H9 (cell line): ENCODE measurements around the gene AGL. TPM values are rescaled to one million over a fixed set of nuclear protein-coding genes. Genes with fewer than 3 reads are reported as not detected.

ENCODE experiments used
- DNase-seq: peaks from one replicate; pipeline ENCODE4 v3.0.0-alpha.2; 2017
- H2AFZ ChIP-seq: one replicate; pipeline ENCODE4 v1.6.1; 2013; ENCODE audit warnings: mild to moderate bottlenecking, low read length, control low read depth, moderate library complexity
- H2AK5ac ChIP-seq: 2 replicates; pipeline ENCODE4 v1.6.1; 2013; ENCODE audit warnings: low read length, control low read depth, mixed read lengths; ENCODE audit not compliant: insufficient read length
- H2BK120ac ChIP-seq: one replicate; pipeline ENCODE4 v1.6.1; 2013; ENCODE audit warnings: low read depth, mild to moderate bottlenecking, low read length, control low read depth, inconsistent platforms; ENCODE audit not compliant: poor library complexity, severe bottlenecking
- H2BK12ac ChIP-seq: 2 replicates; pipeline ENCODE4 v1.6.1; 2013; ENCODE audit warnings: low read length, control low read depth, mixed read lengths, low read depth; ENCODE audit not compliant: insufficient read length
- H2BK15ac ChIP-seq: 2 replicates; pipeline ENCODE4 v1.6.1; 2013; ENCODE audit warnings: low read depth, low read length, control low read depth
- H2BK20ac ChIP-seq: one replicate; pipeline ENCODE4 v1.6.1; 2013; ENCODE audit warnings: low read depth, mild to moderate bottlenecking, low read length, control low read depth, inconsistent platforms; ENCODE audit not compliant: poor library complexity, severe bottlenecking
- H2BK5ac ChIP-seq: 2 replicates; pipeline ENCODE4 v1.6.1; 2013; ENCODE audit warnings: low read length, control low read depth, mixed read lengths; ENCODE audit not compliant: insufficient read length
- H3K14ac ChIP-seq: 2 replicates; pipeline ENCODE4 v1.6.1; 2013; ENCODE audit warnings: low read length, control low read depth; ENCODE audit not compliant: insufficient read depth
- H3K18ac ChIP-seq: 2 replicates; pipeline ENCODE4 v1.6.1; 2013; ENCODE audit warnings: low read depth, mild to moderate bottlenecking, mixed read lengths, low read length, control low read depth; ENCODE audit not compliant: insufficient read length
- H3K23ac ChIP-seq: 2 replicates; pipeline ENCODE4 v1.6.1; 2013; ENCODE audit warnings: low read length, control low read depth, mixed read lengths, low read depth; ENCODE audit not compliant: insufficient read length
- H3K23me2 ChIP-seq: 2 replicates; pipeline ENCODE4 v1.6.1; 2013; ENCODE audit warnings: low read depth, mild to moderate bottlenecking, mixed read lengths, low read length, control low read depth; ENCODE audit not compliant: insufficient read length, poor library complexity, severe bottlenecking
- H3K27ac ChIP-seq: 2 replicates; pipeline ENCODE4 v1.5.1; 2013; ENCODE audit warnings: low read length, control low read depth, mixed read lengths, low read depth; ENCODE audit not compliant: insufficient read length
- H3K27me3 ChIP-seq: 2 replicates; pipeline ENCODE4 v1.6.1; 2013; ENCODE audit warnings: low read length, control low read depth, inconsistent platforms; ENCODE audit not compliant: insufficient read depth
- H3K4ac ChIP-seq: 2 replicates; pipeline ENCODE4 v1.6.1; 2013; ENCODE audit warnings: low read depth, mild to moderate bottlenecking, control low read depth, inconsistent platforms, low read length, moderate library complexity
- H3K4me1 ChIP-seq: 2 replicates; pipeline ENCODE4 v1.6.1; 2013; ENCODE audit warnings: low read length, control low read depth, inconsistent platforms; ENCODE audit not compliant: insufficient read depth
- H3K4me2 ChIP-seq: 2 replicates; pipeline ENCODE4 v1.6.1; 2013; ENCODE audit warnings: low read length, control low read depth, mixed read lengths; ENCODE audit not compliant: insufficient read length, insufficient read depth
- H3K56ac ChIP-seq: 2 replicates; pipeline ENCODE4 v1.6.1; 2013; ENCODE audit warnings: low read depth, mild to moderate bottlenecking, mixed read lengths, low read length, control low read depth; ENCODE audit not compliant: insufficient read length
- H3K79me1 ChIP-seq: 2 replicates; pipeline ENCODE4 v1.6.1; 2013; ENCODE audit warnings: low read depth, mild to moderate bottlenecking, moderate library complexity, low read length, control low read depth, inconsistent platforms; ENCODE audit not compliant: insufficient read depth, poor library complexity, severe bottlenecking
- H3K79me2 ChIP-seq: 2 replicates; pipeline ENCODE4 v1.6.1; 2013; ENCODE audit warnings: low read length, control low read depth, inconsistent platforms; ENCODE audit not compliant: insufficient read depth
- H3K9ac ChIP-seq: 2 replicates; pipeline ENCODE4 v1.6.1; 2013; ENCODE audit warnings: low read length, control low read depth, mixed read lengths; ENCODE audit not compliant: insufficient read length; ENCODE audit errors: extremely low read depth
- H3K9me3 ChIP-seq: one replicate; pipeline ENCODE4 v1.6.1; 2013; ENCODE audit warnings: low read depth, low read length, inconsistent platforms; ENCODE audit not compliant: control insufficient read depth
- H3T11ph ChIP-seq: one replicate; pipeline ENCODE4 v1.6.1; 2013; ENCODE audit warnings: mild to moderate bottlenecking, low read length, control low read depth, inconsistent platforms
- H4K20me1 ChIP-seq: one replicate; pipeline ENCODE4 v1.6.1; 2013; ENCODE audit not compliant: control insufficient read depth, insufficient read length, insufficient read depth
- H4K5ac ChIP-seq: 2 replicates; pipeline ENCODE4 v1.6.1; 2013; ENCODE audit warnings: low read depth, mild to moderate bottlenecking, mixed read lengths, low read length, control low read depth; ENCODE audit not compliant: insufficient read length
- H4K8ac ChIP-seq: replicated peaks from 2 replicates; pipeline ENCODE4 v1.6.1; 2013; ENCODE audit warnings: low read length, control low read depth, mixed read lengths, low read depth; ENCODE audit not compliant: insufficient read length
- H4K91ac ChIP-seq: 2 replicates; pipeline ENCODE4 v1.6.1; 2013; ENCODE audit warnings: low read depth, mild to moderate bottlenecking, moderate library complexity, mixed read lengths, low read length, control low read depth; ENCODE audit not compliant: insufficient read length
- H3K27ac Mint-ChIP-seq, 3 experiments: 2 replicates in 2 of 3; 3 replicates in 1 of 3; pipeline ENCODE4 v1.8.0; 2020 to 2021; ENCODE audit warnings: mixed read lengths in 3 of 3, mild to moderate bottlenecking in 1 of 3, moderate library complexity in 1 of 3
- H3K27me3 Mint-ChIP-seq: 2 replicates; pipeline ENCODE4 v1.8.0; 2021; ENCODE audit warnings: low read depth, mild to moderate bottlenecking, moderate library complexity, mixed read lengths
- H3K36me3 Mint-ChIP-seq, 3 experiments: 2 replicates in 2 of 3; 3 replicates in 1 of 3; pipeline ENCODE4 v1.8.0; 2020 to 2021; ENCODE audit warnings: low read depth in 3 of 3, mixed read lengths in 3 of 3; ENCODE audit not compliant: insufficient read depth in 1 of 3
- H3K4me1 Mint-ChIP-seq, 2 experiments: 2 replicates each; pipeline ENCODE4 v1.8.0; 2020; ENCODE audit warnings: mixed read lengths in 2 of 2
- H3K4me3 Mint-ChIP-seq, 2 experiments: 2 replicates in 1 of 2; 3 replicates in 1 of 2; pipeline ENCODE4 v1.8.0; 2020 to 2021; ENCODE audit warnings: mild to moderate bottlenecking in 2 of 2, mixed read lengths in 2 of 2, moderate library complexity in 1 of 2
- H3K9me3 Mint-ChIP-seq, 2 experiments: 2 replicates in 1 of 2; 3 replicates in 1 of 2; pipeline ENCODE4 v1.8.0; 2020; ENCODE audit warnings: mild to moderate bottlenecking in 2 of 2, mixed read lengths in 2 of 2, moderate library complexity in 1 of 2
- CTCF ChIP-seq: fragments of 200-600 bp; sonication (generic); conservative IDR thresholded peaks from 3 replicates; pipeline ENCODE4 v1.8.0; 2021; ENCODE audit warnings: antibody characterized with exemption, mild to moderate bottlenecking
- WGBS: extraction: QIAGEN DNeasy Blood & Tissue Kit; methylation state at CpG from one replicate; pipeline ENCODE4 v1.1.7; 2013; ENCODE audit warnings: missing lambda C conversion rate, low lambda C conversion rate, mixed read lengths; ENCODE audit not compliant: insufficient read length; ENCODE audit errors: extremely low coverage; 5-methylcytosine and 5-hydroxymethylcytosine counted together
- total RNA-seq: library from RNA; stranded (reverse); gene quantifications from 2 replicates; pipeline ENCODE4 v1.2.1, GENCODE V29; 2021

Gene AGL
- total RNA-seq, 1 experiment from 2014 or later: 24.0 TPM

DNA sequence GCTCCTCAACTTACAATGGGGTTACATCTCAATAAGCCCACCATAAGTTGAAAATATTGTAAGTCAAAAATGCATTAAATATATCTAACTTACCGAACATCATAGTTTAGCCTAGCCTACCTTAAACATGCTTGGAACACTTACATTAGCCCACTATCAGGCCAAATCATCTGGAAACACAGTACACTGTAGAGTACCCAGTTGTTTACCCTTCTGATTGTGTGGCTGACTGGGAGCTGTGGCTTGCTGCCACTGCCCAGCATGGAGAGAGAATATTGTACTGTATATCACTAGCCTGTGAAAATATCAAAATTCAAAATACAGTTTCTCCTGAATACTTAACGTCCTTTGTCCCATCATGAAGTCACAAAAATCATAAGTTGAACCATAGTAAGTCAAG is 43.3 kb upstream of the AGL start:
- no peak overlapping the region for H3K27ac ChIP-seq
- H3K79me2 ChIP-seq: no peaks in the 10 kb centered on the region
- no peak overlapping the region for H3K4me2 ChIP-seq
- no peak overlapping the region for H4K91ac ChIP-seq
- no peak overlapping the region for H3K23ac ChIP-seq
- H2AK5ac ChIP-seq: no peak overlapping the region
- no peak overlapping the region for H2BK20ac ChIP-seq
- H4K8ac ChIP-seq: no peak overlapping the region
- no peak overlapping the region for H4K5ac ChIP-seq
- H2AFZ ChIP-seq: no peak overlapping the region
- H3K56ac ChIP-seq: no peak overlapping the region
- H2BK120ac ChIP-seq: no peak overlapping the region
- H3K4me1 Mint-ChIP-seq: peaks cover 0 to 8% of the 10 kb centered on the region in 2 experiments; a peak in 2 of 4 replicates
- WGBS: no CpG with 5 or more reads among the region's 2 CpGs
- H3K23me2 ChIP-seq: no peaks in the 10 kb centered on the region
- H3K4ac ChIP-seq: no peak overlapping the region
- H3K36me3 Mint-ChIP-seq: no peaks in the 10 kb centered on the region
- H3K9ac ChIP-seq: no peak overlapping the region
- no peak overlapping the region for H2BK15ac ChIP-seq
- no peak overlapping the region for H3K18ac ChIP-seq
- no peaks in the 10 kb centered on the region for H3K79me1 ChIP-seq
- no peak overlapping the region for H2BK5ac ChIP-seq
- no peaks in the 10 kb centered on the region for H3K9me3 ChIP-seq
- H2BK12ac ChIP-seq: no peak overlapping the region
- no peak overlapping the region for H3T11ph ChIP-seq
- no peaks in the 10 kb centered on the region for H3K27me3 ChIP-seq
- TF ChIP-seq CTCF: no peak
- no peak overlapping the region for H3K14ac ChIP-seq
- H3K27ac Mint-ChIP-seq: no peak overlapping the region
- 0 out of 2 replicates have a peak, but pooled peaks cover 4% of the 10 kb centered on the region for H3K27me3 Mint-ChIP-seq
- H3K4me1 ChIP-seq: no peaks in the 10 kb centered on the region
- DNase-seq: no peak
- no peak overlapping the region for H3K4me3 Mint-ChIP-seq
- no peaks in the 10 kb centered on the region for H3K9me3 Mint-ChIP-seq
- no peaks in the 10 kb centered on the region for H4K20me1 ChIP-seq
